Naive thymus-derived CD4-positive, alpha-beta T cell (primary cell): ENCODE results near the gene CORO2A. TPM values are rescaled to one million over a fixed set of nuclear protein-coding genes. Genes with fewer than 3 reads are reported as not detected.

Experiments used
- ATAC-seq: fragments of 150-1000 bp; cut with Tn5 transposase; 2 replicates; pipeline ENCODE4 v1.10.0; 2021; ENCODE audit warnings: mild to moderate bottlenecking, moderate library complexity
- CTCF ChIA-PET: fragments of 350-600 bp; sonication (Branson Sonifier 250); formaldehyde crosslinking; loops from one replicate; lab custom pipeline; 2021; ENCODE audit warnings: antibody characterized with exemption; lab: Charles Lee
- POLR2A ChIA-PET: fragments of 350-600 bp; sonication (Branson Sonifier 250); formaldehyde crosslinking; loops from one replicate; lab custom pipeline; 2021; ENCODE audit warnings: antibody characterized with exemption, inconsistent platforms; lab: Charles Lee
- DNase-seq, 9 donors: peaks; one replicate each; pipeline versions ENCODE4 v3.0.0 to v3.0.0-alpha.2; 2020 to 2022; ENCODE audit warnings: mixed read lengths in 1 of 9
- H3K27ac ChIP-seq: one replicate; pipeline ENCODE4 v1.7.0; 2013; ENCODE audit warnings: mild to moderate bottlenecking, low read depth, low read length, moderate library complexity
- H3K27me3 ChIP-seq, 2 donors: one replicate each; pipeline ENCODE4 v1.7.0; 2013; ENCODE audit warnings: low read length in 2 of 2, mild to moderate bottlenecking in 2 of 2, moderate library complexity in 2 of 2; ENCODE audit not compliant: control insufficient read depth in 2 of 2, insufficient read depth in 2 of 2
- H3K36me3 ChIP-seq, 3 experiments: 1 replicate in 2 of 3; 2 replicates in 1 of 3; pipeline ENCODE4 v1.7.0; 2013; ENCODE audit warnings: low read length in 3 of 3, mild to moderate bottlenecking in 3 of 3, moderate library complexity in 1 of 3; ENCODE audit not compliant: insufficient read depth in 3 of 3, control insufficient read depth in 2 of 3
- H3K4me1 ChIP-seq, 2 donors: one replicate each; pipeline ENCODE4 v1.7.0; 2013; ENCODE audit warnings: low read length in 2 of 2, mild to moderate bottlenecking in 2 of 2, moderate library complexity in 1 of 2; ENCODE audit not compliant: control insufficient read depth in 2 of 2, insufficient read depth in 2 of 2
- H3K4me3 ChIP-seq: 2 replicates; pipeline ENCODE4 v1.7.0; 2013; ENCODE audit warnings: mild to moderate bottlenecking, low read length
- H3K9me3 ChIP-seq, 3 experiments: 1 replicate in 2 of 3; 2 replicates in 1 of 3; pipeline ENCODE4 v1.7.0; 2013; ENCODE audit warnings: low read length in 3 of 3; ENCODE audit not compliant: control insufficient read depth in 2 of 3
- H3K27ac Mint-ChIP-seq, 9 donors: one replicate each; pipeline ENCODE4 v1.8.0; 2020 to 2022; ENCODE audit warnings: mixed read lengths in 9 of 9, mild to moderate bottlenecking in 8 of 9, moderate library complexity in 5 of 9, inconsistent platforms in 2 of 9
- H3K27me3 Mint-ChIP-seq, 5 donors: one replicate each; pipeline ENCODE4 v1.8.0; 2021 to 2022; ENCODE audit warnings: mixed read lengths in 5 of 5, mild to moderate bottlenecking in 1 of 5
- H3K36me3 Mint-ChIP-seq, 5 donors: one replicate each; pipeline ENCODE4 v1.8.0; 2020 to 2022; ENCODE audit warnings: mixed read lengths in 5 of 5, mild to moderate bottlenecking in 3 of 5, inconsistent platforms in 1 of 5
- H3K4me1 Mint-ChIP-seq, 7 donors: one replicate each; pipeline ENCODE4 v1.8.0; 2020 to 2022; ENCODE audit warnings: mixed read lengths in 7 of 7, mild to moderate bottlenecking in 3 of 7, inconsistent platforms in 1 of 7
- H3K4me3 Mint-ChIP-seq, 10 donors: one replicate each; pipeline ENCODE4 v1.8.0; 2020 to 2022; ENCODE audit warnings: mild to moderate bottlenecking in 10 of 10, mixed read lengths in 10 of 10, moderate library complexity in 6 of 10, inconsistent platforms in 2 of 10
- H3K9me3 Mint-ChIP-seq, 11 donors: one replicate each; pipeline ENCODE4 v1.8.0; 2020 to 2022; ENCODE audit warnings: mixed read lengths in 11 of 11, mild to moderate bottlenecking in 4 of 11, inconsistent platforms in 1 of 11, moderate library complexity in 1 of 11
- intact Hi-C, 2 donors: fragments of 100-400 bp; cut with micrococcal nuclease; formaldehyde crosslinking; loops; one replicate each; pipeline ENCODE4 v1.15.1; 2023
- polyA plus RNA-seq, 2 donors: library from polyadenylated mRNA; unstranded; fragments of 300-500 nt; fragmentation: Illumina TruSeq; gene quantifications; one replicate each; pipeline ENCODE4 v1.2.3, GENCODE V29; 2021
- total RNA-seq, 6 experiments: library from RNA in 5 of 6; stranded (reverse) in 5 of 6; gene quantifications; 1 replicate in 5 of 6; 2 replicates in 1 of 6; pipeline ENCODE4 v1.2.3 and lab custom pipeline; 2021 to 2026

Gene CORO2A
- total and polyA plus RNA-seq, 7 experiments from 2014 or later = 3.0 to 9.7 (median 7.7) TPM

GRCh38 chr9:98202252-98202651 lies 9.8 kb upstream of the CORO2A start:
- H3K4me3 Mint-ChIP-seq = no peak overlapping the region

GRCh38 chr9:98201749-98202148 lies 9.3 kb upstream of the CORO2A start:
- Mint-ChIP-seq H3K4me3 (no peak overlapping the region), H3K36me3 (peaks cover 0 to 5% (median 0%) of the 10 kb centered on the region in 5 donors), H3K27ac (no peak overlapping the region), H3K4me1 (peaks cover 0 to 11% (median 6%) of the 10 kb centered on the region in 7 donors), H3K9me3 (peaks cover 0 to 1% (median 0%) of the 10 kb centered on the region in 11 donors), H3K27me3 (no peaks in the 10 kb centered on the region)
- H3K27ac ChIP-seq = no peak overlapping the region
- H3K36me3 ChIP-seq = no peaks in the 10 kb centered on the region
- H3K4me1 ChIP-seq = no peaks in the 10 kb centered on the region
- no peaks in the 10 kb centered on the region for H3K9me3 ChIP-seq
- DNase-seq (no peak), ATAC-seq (no peak)
- ChIA-PET CTCF (interaction anchor here (1.1 kb wide), 1 partner anchor 58 kb away, joined by 3 read pairs; no protein-coding TSS in a partner anchor), POLR2A (interaction anchor here (0.6 kb wide), 1 partner anchor 55 kb away, joined by 3 read pairs; no protein-coding TSS in a partner anchor)
- H3K4me3 ChIP-seq = no peak overlapping the region
- no peaks in the 10 kb centered on the region for H3K27me3 ChIP-seq
- intact Hi-C loops = no loop called here

More at GRCh38 chr9:98202252-98202651, 9.8 kb upstream of the CORO2A start:
- Mint-ChIP-seq H3K36me3 (peaks cover 0 to 5% (median 0%) of the 10 kb centered on the region in 5 donors), H3K4me1 (peaks cover 0 to 11% (median 6%) of the 10 kb centered on the region in 7 donors), H3K9me3 (peaks cover 0 to 1% (median 0%) of the 10 kb centered on the region in 11 donors), H3K27me3 (no peaks in the 10 kb centered on the region), H3K27ac (peak overlapping the region in 1 of 9 donors; percentile 11)
- H3K4me1 ChIP-seq = no peaks in the 10 kb centered on the region
- H3K27ac ChIP-seq = no peak overlapping the region
- ChIA-PET CTCF (interaction anchor here (1.0 to 1.4 kb wide), 2 partner anchors 128 to 141 kb away, joined by 5 read pairs; no protein-coding TSS in a partner anchor), POLR2A (interaction anchor here (0.6 kb wide), 1 partner anchor 55 kb away, joined by 3 read pairs; no protein-coding TSS in a partner anchor)
- H3K9me3 ChIP-seq = no peaks in the 10 kb centered on the region
- ATAC-seq (no peak), DNase-seq (no peak)
- H3K27me3 ChIP-seq = no peaks in the 10 kb centered on the region
- H3K4me3 ChIP-seq = no peak overlapping the region
- no peaks in the 10 kb centered on the region for H3K36me3 ChIP-seq
- intact Hi-C loops = no loop called here

- Histone ChIP-seq H3K4me3 (no peak overlapping the region), H3K9me3 (no peaks in the 10 kb centered on the region), H3K27ac (no peak overlapping the region), H3K27me3 (no peaks in the 10 kb centered on the region), H3K4me1 (no peaks in the 10 kb centered on the region), H3K36me3 (no peaks in the 10 kb centered on the region)
- H3K27ac Mint-ChIP-seq = no peak overlapping the region
- H3K27me3 Mint-ChIP-seq = no peaks in the 10 kb centered on the region
- no peak overlapping the region for H3K4me3 Mint-ChIP-seq
- ChIA-PET POLR2A (no interaction called here), CTCF (interaction anchor here (1.1 kb wide), 1 partner anchor 59 kb away, joined by 3 read pairs; no protein-coding TSS in a partner anchor)
- H3K36me3 Mint-ChIP-seq = peaks cover 0 to 5% (median 0%) of the 10 kb centered on the region in 5 donors
- intact Hi-C loops = no loop called here
- no peak for DNase-seq
- peaks cover 0 to 1% (median 0%) of the 10 kb centered on the region in 11 donors for H3K9me3 Mint-ChIP-seq
- no peak for ATAC-seq
- peaks cover 0 to 11% (median 4%) of the 10 kb centered on the region in 7 donors for H3K4me1 Mint-ChIP-seq
Observed at GRCh38 chr9:98201102-98201501, 8.7 kb upstream of the CORO2A start.

- Histone ChIP-seq H3K4me3 (no peak overlapping the region), H3K36me3 (no peaks in the 10 kb centered on the region), H3K9me3 (no peaks in the 10 kb centered on the region), H3K27me3 (no peaks in the 10 kb centered on the region), H3K4me1 (no peaks in the 10 kb centered on the region), H3K27ac (no peak overlapping the region)
- Mint-ChIP-seq H3K4me1 (peaks cover 0 to 5% (median 0%) of the 10 kb centered on the region in 7 donors), H3K27ac (no peak overlapping the region), H3K4me3 (no peak overlapping the region), H3K9me3 (peaks cover 0 to 1% (median 0%) of the 10 kb centered on the region in 11 donors), H3K36me3 (peaks cover 0 to 5% (median 0%) of the 10 kb centered on the region in 5 donors), H3K27me3 (peaks cover 0 to 3% (median 0%) of the 10 kb centered on the region in 5 donors)
- DNase-seq (no peak), ATAC-seq (no peak)
- CTCF ChIA-PET = no interaction called here
- POLR2A ChIA-PET = no interaction called here
- intact Hi-C loops = no loop called here
Observed at GRCh38 chr9:98199388-98200033, 7.1 kb upstream of the CORO2A start.

- Histone ChIP-seq H3K27ac (no peak overlapping the region), H3K4me3 (no peak overlapping the region), H3K36me3 (peaks cover 0 to 4% (median 0%) of the 10 kb centered on the region in 3 experiments), H3K9me3 (no peaks in the 10 kb centered on the region), H3K27me3 (no peaks in the 10 kb centered on the region), H3K4me1 (peaks cover 10 to 12% of the 10 kb centered on the region in 2 donors)
- POLR2A ChIA-PET = no interaction called here
- Mint-ChIP-seq H3K4me3 (no peak overlapping the region), H3K27me3 (peaks cover 0 to 8% (median 0%) of the 10 kb centered on the region in 5 donors), H3K36me3 (peaks cover 0 to 5% (median 0%) of the 10 kb centered on the region in 5 donors), H3K27ac (no peak overlapping the region), H3K9me3 (no peaks in the 10 kb centered on the region), H3K4me1 (peaks cover 5 to 16% (median 13%) of the 10 kb centered on the region in 7 donors)
- ATAC-seq (no peak), DNase-seq (no peak)
- intact Hi-C loops = no loop called here
- CTCF ChIA-PET = no interaction called here
Observed at GRCh38 chr9:98195671-98196070, 3.2 kb upstream of the CORO2A start.

- ChIA-PET CTCF (interaction anchor here (0.7 to 1.5 kb wide), 5 partner anchors 14 to 147 kb away, joined by 3 to 6 read pairs (median 3); no protein-coding TSS in a partner anchor), POLR2A (interaction anchor here (1.0 to 2.7 kb wide), 6 partner anchors 34 to 96 kb away, joined by 3 to 18 read pairs (median 4); partner anchors contain the start of genes TBC1D2 and TRIM14)
- Histone ChIP-seq H3K27ac (peak overlapping the region; percentile 50), H3K27me3 (no peaks in the 10 kb centered on the region), H3K4me1 (peaks cover 17 to 22% of the 10 kb centered on the region in 2 donors), H3K4me3 (peak overlapping the region; percentile 58), H3K9me3 (no peaks in the 10 kb centered on the region), H3K36me3 (peaks cover 0 to 4% (median 0%) of the 10 kb centered on the region in 3 experiments)
- Mint-ChIP-seq H3K4me1 (peaks cover 9 to 39% (median 34%) of the 10 kb centered on the region in 7 donors), H3K9me3 (no peaks in the 10 kb centered on the region), H3K4me3 (peak overlapping the region; percentile 76 to 92 (median 86)), H3K27ac (peak overlapping the region in 8 of 9 donors; percentile 2 to 90 (median 84)), H3K36me3 (peaks cover 0 to 4% (median 0%) of the 10 kb centered on the region in 5 donors), H3K27me3 (peaks cover 0 to 17% (median 0%) of the 10 kb centered on the region in 5 donors)
- intact Hi-C loops = loop anchor here (1.0 to 5.0 kb wide), 11 partner anchors 15 to 286 kb away; partner anchors contain the start of genes TRMO (in 2 of the 2), ANP32B (in 1 of the 2), NANS (in 1 of the 2) and TBC1D2 (in 1 of the 2)
- ATAC-seq = no peak
- DNase-seq = no peak
Observed at GRCh38 chr9:98193336-98193944, 1.0 kb upstream of the CORO2A start.
